ENCODE results near the gene LDLR.

GRCh38 chr19:11115895-11116446 is 26.7 kb downstream of the LDLR start:
- TF ChIP-seq CTCF (conservative IDR thresholded peaks at IDR 0.05; ENCODE audit: low read length) (no peak), EZH2phosphoT487 (IDR thresholded peaks at IDR 0.05; ENCODE audit: borderline replicate concordance, low read depth, low read length) (no peak)

Measured in OCI-LY7 (cell line).